Sigmoid colon (tissue), 4 donors: ENCODE measurements around the gene FUT8.

Source experiments
- CTCF ChIP-seq, 4 experiments: fragments of 450-650 bp in 3 of 4; fragments of 200-600 bp in 1 of 4; IDR thresholded peaks; one replicate each; pipeline ENCODE4 v1.5.1; 2016 to 2019; ENCODE audit warnings: antibody characterized with exemption in 4 of 4, mild to moderate bottlenecking in 3 of 4, moderate library complexity in 2 of 4
- POLR2AphosphoS5 ChIP-seq, 4 donors: sonication (generic); formaldehyde crosslinking; IDR thresholded peaks; one replicate each; pipeline ENCODE4 v1.6.1; 2017; ENCODE audit warnings: antibody characterized with exemption in 4 of 4

GRCh38 chr14:65528069-65528468 lies 115.5 kb downstream of the FUT8 start:
- TF ChIP-seq POLR2AphosphoS5 (IDR thresholded peaks at IDR 0.05) (no peak), CTCF (IDR thresholded peaks at IDR 0.05) (no peak)
